Gastrocnemius medialis (tissue), 4 donors: Measurements from ENCODE around the gene ADCY5.

Experiments used
- CTCF ChIP-seq, 5 experiments: fragments of 450-650 bp in 3 of 5; fragments of 200-600 bp in 2 of 5; sonication (generic) in 2 of 5; IDR thresholded peaks in 4 of 5; conservative IDR thresholded peaks in 1 of 5; 1 replicate in 4 of 5; 2 replicates in 1 of 5; pipeline ENCODE4 v1.5.1; 2016 to 2019; ENCODE audit warnings: antibody characterized with exemption in 5 of 5, mild to moderate bottlenecking in 3 of 5, moderate library complexity in 3 of 5
- POLR2A ChIP-seq, 2 donors: fragments of 450-650 bp; IDR thresholded peaks; one replicate each; pipeline ENCODE4 v1.6.1; 2017; ENCODE audit warnings: antibody characterized with exemption in 2 of 2, mild to moderate bottlenecking in 2 of 2, moderate library complexity in 2 of 2

GRCh38 chr3:123419181-123419849 lies 29.6 kb downstream of the ADCY5 start:
- TF ChIP-seq CTCF (IDR thresholded peaks at IDR 0.05 in 4 of 5, conservative IDR thresholded peaks at IDR 0.05 in 1 of 5) (no peak), POLR2A (IDR thresholded peaks at IDR 0.05) (no peak)
